Measurements from ENCODE around the gene CYGB. TPM values are rescaled to one million over a fixed set of nuclear protein-coding genes. Genes with fewer than 3 reads are reported as not detected.
"Not testable (repeated sequence)": the region's sequence is repeated elsewhere in the genome, so short reads cannot be mapped to it uniquely, and the experiment has no call there.

Gene CYGB
- total RNA-seq, 1 donor from 2014 or later, result 24.6 TPM

GRCh38 chr17:76538281-76538931, 897 bp upstream of the CYGB start:
- DNase-seq (ENCODE audit: low spot score), result no peak

GRCh38 chr17:76537288-76537577, 276 bp downstream of the CYGB start:
- DNase-seq (ENCODE audit: low spot score), result no peak

GRCh38 chr17:76536511-76537287, 810 bp downstream of the CYGB start:
- no peak for DNase-seq (ENCODE audit: low spot score)

- DNase-seq (ENCODE audit: low spot score), result no peak
Observed at GRCh38 chr17:76535788-76536510, 1.6 kb downstream of the CYGB start.

GRCh38 chr17:76534831-76535732, 2.4 kb downstream of the CYGB start:
- no peak for DNase-seq (ENCODE audit: low spot score)

GRCh38 chr17:76533640-76534359, 3.7 kb downstream of the CYGB start:
- DNase-seq (ENCODE audit: low spot score), result not testable (repeated sequence)

GRCh38 chr17:76532072-76532651, 5.3 kb downstream of the CYGB start:
- no peak for DNase-seq (ENCODE audit: low spot score)

- no peak for DNase-seq (ENCODE audit: low spot score)
Observed at GRCh38 chr17:76531486-76532038, 5.9 kb downstream of the CYGB start.

- no peak for DNase-seq (ENCODE audit: low spot score)
Observed at GRCh38 chr17:76530811-76531485, 6.6 kb downstream of the CYGB start.

GRCh38 chr17:76530095-76530723, 7.3 kb downstream of the CYGB start:
- peak; percentile 85 for DNase-seq (ENCODE audit: low spot score)

- peak; percentile 84 for DNase-seq (ENCODE audit: low spot score)
Observed at GRCh38 chr17:76529224-76530094, 8.1 kb downstream of the CYGB start.

- DNase-seq (ENCODE audit: low spot score), result no peak
Observed at GRCh38 chr17:76528528-76529223, 8.8 kb downstream of the CYGB start.

GRCh38 chr17:76528156-76528527, 9.4 kb downstream of the CYGB start:
- DNase-seq (ENCODE audit: low spot score), result no peak

GRCh38 chr17:76527430-76528111, 9.9 kb downstream of the CYGB start:
- peak; percentile 72 for DNase-seq (ENCODE audit: low spot score)

GRCh38 chr17:76527016-76527415, 10.5 kb downstream of the CYGB start:
- not testable (repeated sequence) for DNase-seq (ENCODE audit: low spot score)

GRCh38 chr17:76525513-76525833, 12.0 kb downstream of the CYGB start:
- DNase-seq (ENCODE audit: low spot score), result not testable (repeated sequence)

All from ureter (tissue), 1 donor.